Liver (tissue), 9 donors: ENCODE data around the gene UFC1. TPM values are rescaled to one million over a fixed set of nuclear protein-coding genes. Genes with fewer than 3 reads are reported as not detected.

Experiments used
- DNase-seq: peaks from one replicate; pipeline ENCODE4 v3.0.0-alpha.2; 2017; ENCODE audit warnings: low spot score
- H3K27ac ChIP-seq, 2 donors: one replicate each; pipeline ENCODE4 v1.7.0; 2013; ENCODE audit warnings: inconsistent platforms in 2 of 2, low read length in 2 of 2, control low read depth in 1 of 2, low read depth in 1 of 2, mild to moderate bottlenecking in 1 of 2
- H3K27me3 ChIP-seq, 4 donors: one replicate each; pipeline versions ENCODE4 v1.6.1 to v1.7.0; 2013; ENCODE audit warnings: low read length in 3 of 4, inconsistent platforms in 1 of 4, mild to moderate bottlenecking in 1 of 4, moderate library complexity in 1 of 4; ENCODE audit not compliant: control insufficient read depth in 4 of 4, insufficient read depth in 4 of 4
- H3K36me3 ChIP-seq, 4 donors: one replicate each; pipeline versions ENCODE4 v1.6.1 to v1.7.0; 2013; ENCODE audit warnings: low read length in 3 of 4, mild to moderate bottlenecking in 3 of 4, low read depth in 1 of 4, moderate library complexity in 1 of 4; ENCODE audit not compliant: control insufficient read depth in 4 of 4, insufficient read depth in 3 of 4
- H3K4me1 ChIP-seq, 4 donors: one replicate each; pipeline versions ENCODE4 v1.6.1 to v1.7.0; 2013; ENCODE audit warnings: low read length in 3 of 4, mild to moderate bottlenecking in 3 of 4, moderate library complexity in 1 of 4; ENCODE audit not compliant: control insufficient read depth in 4 of 4, insufficient read depth in 4 of 4
- H3K4me3 ChIP-seq, 3 donors: one replicate each; pipeline versions ENCODE4 v1.6.1 to v1.7.0; 2013; ENCODE audit warnings: low read length in 3 of 3, control low read depth in 1 of 3, low read depth in 1 of 3, mild to moderate bottlenecking in 1 of 3
- H3K9ac ChIP-seq, 2 donors: one replicate each; pipeline ENCODE4 v1.7.0; 2013; ENCODE audit warnings: low read length in 2 of 2, mild to moderate bottlenecking in 2 of 2, moderate library complexity in 2 of 2, control low read depth in 1 of 2, low read depth in 1 of 2
- H3K9me3 ChIP-seq, 4 donors: one replicate each; pipeline versions ENCODE4 v1.6.1 to v1.7.0; 2013; ENCODE audit warnings: low read length in 3 of 4; ENCODE audit not compliant: control insufficient read depth in 4 of 4
- ATF3 ChIP-seq: IDR thresholded peaks from 2 replicates; pipeline ENCODE4 v1.6.1; 2016; ENCODE audit warnings: antibody characterized with exemption
- CTCF ChIP-seq: fragments of 150-350 bp; IDR thresholded peaks from 2 replicates; pipeline ENCODE4 v1.5.1; 2017; ENCODE audit warnings: improper control_type of control experiment, low read depth, low read length; ENCODE audit not compliant: missing input control
- EGR1 ChIP-seq, 2 donors: IDR thresholded peaks; 2 replicates each; pipeline ENCODE4 v1.6.1; 2016 to 2018; ENCODE audit warnings: antibody characterized with exemption in 2 of 2, low read depth in 2 of 2
- FOXA1 ChIP-seq: IDR thresholded peaks from 2 replicates; pipeline ENCODE4 v1.6.1; 2016; ENCODE audit warnings: antibody characterized with exemption
- FOXA2 ChIP-seq: IDR thresholded peaks from 2 replicates; pipeline ENCODE4 v1.6.1; 2016; ENCODE audit warnings: antibody characterized with exemption
- GABPA ChIP-seq, 2 donors: IDR thresholded peaks in 1 of 2; conservative IDR thresholded peaks in 1 of 2; 2 replicates each; pipeline ENCODE4 v1.6.1; 2016; ENCODE audit warnings: antibody characterized with exemption in 2 of 2, mild to moderate bottlenecking in 1 of 2, moderate library complexity in 1 of 2
- HNF4A ChIP-seq, 2 donors: conservative IDR thresholded peaks; 2 replicates each; pipeline ENCODE4 v1.6.1; 2016; ENCODE audit warnings: antibody characterized with exemption in 2 of 2, mild to moderate bottlenecking in 2 of 2
- HNF4G ChIP-seq: IDR thresholded peaks from 2 replicates; pipeline ENCODE4 v1.6.1; 2016; ENCODE audit warnings: antibody characterized with exemption
- JUND ChIP-seq, 2 donors: IDR thresholded peaks; 2 replicates each; pipeline ENCODE4 v1.6.1; 2016; ENCODE audit warnings: antibody characterized with exemption in 2 of 2
- MAX ChIP-seq: IDR thresholded peaks from 2 replicates; pipeline ENCODE4 v1.6.1; 2016; ENCODE audit warnings: antibody characterized with exemption
- RAD21 ChIP-seq, 2 donors: IDR thresholded peaks; 2 replicates each; pipeline ENCODE4 v1.6.1; 2016; ENCODE audit warnings: antibody characterized with exemption in 2 of 2, mild to moderate bottlenecking in 2 of 2
- REST ChIP-seq: IDR thresholded peaks from 2 replicates; pipeline ENCODE4 v1.6.1; 2016; ENCODE audit warnings: antibody characterized with exemption, mild to moderate bottlenecking
- RXRA ChIP-seq, 2 donors: IDR thresholded peaks; 2 replicates each; pipeline ENCODE4 v1.6.1; 2017 to 2018; ENCODE audit warnings: antibody characterized with exemption in 2 of 2, mild to moderate bottlenecking in 1 of 2
- SP1 ChIP-seq: IDR thresholded peaks from 2 replicates; pipeline ENCODE4 v1.6.1; 2018; ENCODE audit warnings: antibody characterized with exemption, mild to moderate bottlenecking
- TAF1 ChIP-seq: conservative IDR thresholded peaks from 2 replicates; pipeline ENCODE4 v1.6.1; 2016; ENCODE audit warnings: antibody characterized with exemption, mild to moderate bottlenecking
- YY1 ChIP-seq: IDR thresholded peaks from 2 replicates; pipeline ENCODE4 v1.6.1; 2016; ENCODE audit warnings: antibody characterized with exemption, mild to moderate bottlenecking
- ZBTB33 ChIP-seq: IDR thresholded peaks from 2 replicates; pipeline ENCODE4 v1.6.1; 2016; ENCODE audit warnings: antibody characterized with exemption
- WGBS: extraction: QIAGEN DNeasy Blood & Tissue Kit; methylation state at CpG from one replicate; pipeline ENCODE4 v1.1.7; 2013; 5-methylcytosine and 5-hydroxymethylcytosine counted together
- polyA plus RNA-seq, 2 donors: library from polyadenylated mRNA; stranded (reverse) in 1 of 2; unstranded in 1 of 2; fragments of 200-250 nt in 1 of 2; fragments of >200 nt in 1 of 2; fragmentation: Nextera tagmentation in 1 of 2; extraction: Ambion mirVana in 1 of 2; gene quantifications; one replicate each; pipeline versions ENCODE4 v1.2.1 to v1.2.3, GENCODE V29; 2013 to 2015
- total RNA-seq, 2 donors: library from RNA; depleted of rRNA; stranded (reverse); fragments of >200 nt; gene quantifications; one replicate each; pipeline ENCODE4 v1.2.3, GENCODE V29; 2014
- donor health status: healthy.
- donor health status: healthy.
- donor health status: healthy.
- donor health status: healthy.
- donor health status: healthy.

UFC1 gene
- total and polyA plus RNA-seq, 4 donors, result 34.2 to 47.5 (median 43.3) TPM

GRCh38 chr1:161106431-161106830 is 47.3 kb upstream of the UFC1 start:
- no peak overlapping the region for H3K9ac ChIP-seq
- H3K36me3 ChIP-seq, result peaks cover 4 to 12% (median 10%) of the 10 kb centered on the region in 4 donors
- no peaks in the 10 kb centered on the region for H3K9me3 ChIP-seq
- no peaks in the 10 kb centered on the region for H3K27me3 ChIP-seq
- peaks cover 0 to 3% (median 2%) of the 10 kb centered on the region in 4 donors for H3K4me1 ChIP-seq
- H3K27ac ChIP-seq, result no peak overlapping the region
- no peak overlapping the region for H3K4me3 ChIP-seq
- TF ChIP-seq RXRA (IDR thresholded peaks at IDR 0.05) (no peak), CTCF (no peak), FOXA2 (no peak), MAX (no peak)
- 97% methylated on average over 1 of the region's 1 CpG for WGBS
- no peak for DNase-seq

- H3K36me3 ChIP-seq, result peaks cover 0 to 2% (median 0%) of the 10 kb centered on the region in 4 donors
- WGBS, result 94% methylated on average over 3 of the region's 3 CpGs
- DNase-seq, result no peak
- H3K4me3 ChIP-seq, result no peak overlapping the region
- peaks cover 5 to 17% (median 12%) of the 10 kb centered on the region in 4 donors for H3K4me1 ChIP-seq
- no peak overlapping the region for H3K27ac ChIP-seq
- TF ChIP-seq SP1, result no peak
- TF ChIP-seq TAF1, result no peak
- TF ChIP-seq ZBTB33, result no peak
- no peak for TF ChIP-seq RAD21 (IDR thresholded peaks at IDR 0.05)
- TF ChIP-seq HNF4A (conservative IDR thresholded peaks at IDR 0.05), result no peak
- TF ChIP-seq FOXA1, result no peak
- H3K9ac ChIP-seq, result no peak overlapping the region
- no peaks in the 10 kb centered on the region for H3K27me3 ChIP-seq
- no peaks in the 10 kb centered on the region for H3K9me3 ChIP-seq
Measured at GRCh38 chr1:161111117-161111516, 42.7 kb upstream of the UFC1 start.

- Histone ChIP-seq H3K4me1 (peaks cover 7 to 19% (median 16%) of the 10 kb centered on the region in 4 donors), H3K27me3 (no peaks in the 10 kb centered on the region), H3K36me3 (peaks cover 0 to 2% (median 0%) of the 10 kb centered on the region in 4 donors), H3K4me3 (no peak overlapping the region), H3K27ac (no peak overlapping the region), H3K9ac (no peak overlapping the region), H3K9me3 (no peaks in the 10 kb centered on the region)
- WGBS, result 83% methylated on average over 2 of the region's 2 CpGs
- no peak for DNase-seq
- TF ChIP-seq EGR1 (IDR thresholded peaks at IDR 0.05; ENCODE audit: low read depth in 2 of 2) (no peak), JUND (IDR thresholded peaks at IDR 0.05) (no peak), SP1 (no peak), TAF1 (no peak), MAX (no peak), FOXA1 (no peak), GABPA (IDR thresholded peaks at IDR 0.05 in 1 of 2, conservative IDR thresholded peaks at IDR 0.05 in 1 of 2) (no peak), YY1 (no peak), FOXA2 (no peak), ATF3 (no peak), REST (no peak), HNF4A (conservative IDR thresholded peaks at IDR 0.05) (no peak), RAD21 (IDR thresholded peaks at IDR 0.05) (no peak), CTCF (no peak), HNF4G (no peak)
Measured at GRCh38 chr1:161111527-161111926, 42.3 kb upstream of the UFC1 start.
